GM21515 (cell line): ENCODE measurements around the gene CPA2.
"Not testable (repeated sequence)": the region's sequence is repeated elsewhere in the genome, so short reads cannot be mapped to it uniquely, and the experiment has no call there.

ENCODE experiments used
- ATAC-seq: cut with Tn5 transposase; IDR thresholded peaks from one replicate; pipeline ENCODE4 v1.9.1; 2021; ENCODE audit not compliant: unreplicated experiment

The CPA2 gene

GRCh38 chr7:130249626-130250025 is 17.0 kb upstream of the CPA2 start:
- not testable (repeated sequence) for ATAC-seq

- ATAC-seq, result no peak
Observed at GRCh38 chr7:130254555-130254954, 12.1 kb upstream of the CPA2 start.

- ATAC-seq, result no peak
Observed at GRCh38 chr7:130256704-130257103, 10.0 kb upstream of the CPA2 start.

GRCh38 chr7:130258494-130259078 is 8.1 kb upstream of the CPA2 start:
- ATAC-seq, result no peak

GRCh38 chr7:130262448-130262847 is 4.2 kb upstream of the CPA2 start:
- no peak for ATAC-seq

- ATAC-seq, result no peak
Observed at GRCh38 chr7:130263130-130263529, 3.5 kb upstream of the CPA2 start.

GRCh38 chr7:130266961-130267321 is 278 bp downstream of the CPA2 start:
- ATAC-seq, result no peak

- no peak for ATAC-seq
Observed at GRCh38 chr7:130268463-130269317, 2.0 kb downstream of the CPA2 start.

- no peak for ATAC-seq
Observed at GRCh38 chr7:130269318-130269694, 2.6 kb downstream of the CPA2 start.

GRCh38 chr7:130270947-130271800 is 4.5 kb downstream of the CPA2 start:
- ATAC-seq, result no peak

- ATAC-seq, result no peak
Observed at GRCh38 chr7:130272381-130273080, 5.9 kb downstream of the CPA2 start.

GRCh38 chr7:130273081-130273932 is 6.6 kb downstream of the CPA2 start:
- ATAC-seq, result no peak

- ATAC-seq, result no peak
Observed at GRCh38 chr7:130273933-130274255, 7.2 kb downstream of the CPA2 start.

GRCh38 chr7:130274296-130274695 is 7.6 kb downstream of the CPA2 start:
- no peak for ATAC-seq

- ATAC-seq, result no peak
Observed at GRCh38 chr7:130274983-130275591, 8.4 kb downstream of the CPA2 start.

- ATAC-seq, result no peak
Observed at GRCh38 chr7:130275826-130276297, 9.2 kb downstream of the CPA2 start.

GRCh38 chr7:130276796-130277762 is 10.4 kb downstream of the CPA2 start:
- no peak for ATAC-seq

GRCh38 chr7:130277763-130278643 is 11.3 kb downstream of the CPA2 start:
- no peak for ATAC-seq
